ENCODE measurements around the gene OPRD1. TPM values are rescaled to one million over a fixed set of nuclear protein-coding genes. Genes with fewer than 3 reads are reported as not detected.

The OPRD1 gene
- total RNA-seq, 1 donor from 2014 or later: 0.09 TPM

GRCh38 chr1:28902738-28903137 is 90.8 kb downstream of the OPRD1 start:
- Mint-ChIP-seq H3K9me3 (no peaks in the 10 kb centered on the region), H3K36me3 (ENCODE audit: low read depth) (peaks cover 23% of the 10 kb centered on the region), H3K4me1 (peaks cover 19% of the 10 kb centered on the region), H3K27me3 (no peaks in the 10 kb centered on the region), H3K27ac (no peak overlapping the region), H3K4me3 (no peak overlapping the region)
- DNase-seq: no peak
- intact Hi-C loops (cut with micrococcal nuclease): no loop called here

GRCh38 chr1:28905921-28906666 is 94.1 kb downstream of the OPRD1 start:
- peaks cover 5% of the 10 kb centered on the region for H3K4me1 Mint-ChIP-seq
- no peak overlapping the region for H3K27ac Mint-ChIP-seq
- peaks cover 18% of the 10 kb centered on the region for H3K36me3 Mint-ChIP-seq (ENCODE audit: low read depth)
- H3K4me3 Mint-ChIP-seq: no peak overlapping the region
- intact Hi-C loops (cut with micrococcal nuclease): no loop called here
- no peaks in the 10 kb centered on the region for H3K27me3 Mint-ChIP-seq
- no peak for DNase-seq
- H3K9me3 Mint-ChIP-seq: no peaks in the 10 kb centered on the region

DNA sequence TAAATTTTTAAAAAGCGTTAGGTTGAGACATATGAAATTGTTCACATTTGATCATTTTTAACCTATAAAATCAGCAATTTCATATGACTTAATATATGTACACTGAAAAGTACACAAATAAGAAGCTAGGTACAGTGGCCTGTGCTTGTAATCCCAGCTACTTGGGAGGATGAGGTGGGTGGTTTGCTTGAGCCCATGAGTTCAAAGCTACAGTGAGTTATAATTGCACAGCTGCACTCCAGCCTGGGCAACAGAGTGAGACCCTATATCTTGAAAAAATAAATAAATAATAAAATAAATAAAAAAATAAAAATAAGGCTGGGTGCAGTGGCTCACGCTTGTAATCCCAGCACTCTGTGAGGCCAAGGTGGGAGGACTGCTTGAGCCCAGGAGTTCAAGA is 97.2 kb downstream of the OPRD1 start:
- H3K4me1 Mint-ChIP-seq: peaks cover 14% of the 10 kb centered on the region
- DNase-seq: no peak
- H3K36me3 Mint-ChIP-seq (ENCODE audit: low read depth): peaks cover 14% of the 10 kb centered on the region
- no peak overlapping the region for H3K27ac Mint-ChIP-seq
- no peaks in the 10 kb centered on the region for H3K27me3 Mint-ChIP-seq
- no peaks in the 10 kb centered on the region for H3K9me3 Mint-ChIP-seq
- intact Hi-C loops (cut with micrococcal nuclease): no loop called here
- no peak overlapping the region for H3K4me3 Mint-ChIP-seq

DNA sequence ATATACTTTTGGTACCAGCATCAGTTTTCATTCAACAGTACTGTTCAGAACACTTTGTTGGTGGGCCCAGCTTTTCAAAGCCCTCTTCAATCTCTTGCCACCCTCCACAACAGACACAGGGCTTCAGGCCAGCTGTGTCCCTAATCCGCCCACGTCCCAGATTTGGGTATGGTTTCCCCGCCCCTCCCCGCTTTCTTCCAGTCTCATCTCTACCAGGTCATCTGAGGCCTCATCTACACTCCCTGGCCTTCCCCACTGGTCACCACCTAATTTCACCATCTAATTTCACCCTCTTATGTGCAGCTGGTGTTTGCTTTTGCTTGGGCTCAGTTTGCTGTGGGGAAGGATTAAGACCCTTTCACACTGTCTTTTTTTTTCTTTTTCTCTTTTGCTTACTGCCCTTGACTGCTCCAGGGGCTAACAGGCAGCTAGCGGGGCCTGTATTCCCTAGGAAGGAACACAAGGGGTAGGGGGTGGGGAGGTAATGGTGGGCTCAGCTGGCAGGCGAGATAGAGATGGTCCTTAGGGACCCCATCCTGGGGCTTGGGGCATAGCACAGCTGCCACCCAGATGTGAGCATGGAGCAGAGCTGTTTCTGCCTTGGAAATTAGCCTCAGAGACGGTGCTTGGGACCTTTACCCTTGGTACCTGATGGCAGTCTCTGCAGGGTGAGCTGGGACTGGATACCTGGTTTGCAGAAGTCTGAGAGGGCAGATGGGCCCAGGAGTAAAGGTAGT is 98.6 kb downstream of the OPRD1 start:
- Mint-ChIP-seq H3K4me3 (no peak overlapping the region), H3K27ac (no peak overlapping the region), H3K9me3 (no peaks in the 10 kb centered on the region), H3K4me1 (peaks cover 20% of the 10 kb centered on the region), H3K27me3 (no peaks in the 10 kb centered on the region), H3K36me3 (ENCODE audit: low read depth) (peaks cover 9% of the 10 kb centered on the region)
- intact Hi-C loops (cut with micrococcal nuclease): no loop called here
- no peak for DNase-seq

DNA sequence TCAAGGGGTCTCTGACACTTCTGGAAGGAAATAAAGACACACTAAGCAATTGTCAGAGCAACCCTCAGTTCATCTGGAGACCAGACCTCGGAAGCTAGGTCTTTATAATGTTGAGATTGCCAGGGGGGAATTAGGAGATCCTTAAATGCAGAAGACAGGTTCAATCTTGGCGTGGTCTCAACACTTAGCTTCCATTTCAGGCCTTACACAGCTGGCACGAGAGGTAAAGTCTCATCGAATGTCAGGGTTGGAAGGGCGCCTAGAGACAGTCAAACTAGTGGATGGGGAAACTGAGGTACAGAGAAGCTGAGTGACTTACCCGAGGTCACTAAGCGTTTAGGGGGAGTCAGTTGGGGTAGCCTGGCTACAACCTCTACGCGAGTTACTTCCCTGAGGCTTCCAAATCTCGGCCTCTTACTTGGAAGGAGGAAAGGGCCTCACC is 101.8 kb downstream of the OPRD1 start:
- Mint-ChIP-seq H3K4me1 (peaks cover 42% of the 10 kb centered on the region), H3K27me3 (no peaks in the 10 kb centered on the region), H3K27ac (peak overlapping the region; percentile 89), H3K36me3 (ENCODE audit: low read depth) (peaks cover 14% of the 10 kb centered on the region), H3K4me3 (peak overlapping the region; percentile 98), H3K9me3 (no peaks in the 10 kb centered on the region)
- intact Hi-C loops (cut with micrococcal nuclease): loop anchor here (1.0 kb wide), 2 partner anchors 13 to 27 kb away; no protein-coding TSS in a partner anchor
- DNase-seq: no peak

DNA sequence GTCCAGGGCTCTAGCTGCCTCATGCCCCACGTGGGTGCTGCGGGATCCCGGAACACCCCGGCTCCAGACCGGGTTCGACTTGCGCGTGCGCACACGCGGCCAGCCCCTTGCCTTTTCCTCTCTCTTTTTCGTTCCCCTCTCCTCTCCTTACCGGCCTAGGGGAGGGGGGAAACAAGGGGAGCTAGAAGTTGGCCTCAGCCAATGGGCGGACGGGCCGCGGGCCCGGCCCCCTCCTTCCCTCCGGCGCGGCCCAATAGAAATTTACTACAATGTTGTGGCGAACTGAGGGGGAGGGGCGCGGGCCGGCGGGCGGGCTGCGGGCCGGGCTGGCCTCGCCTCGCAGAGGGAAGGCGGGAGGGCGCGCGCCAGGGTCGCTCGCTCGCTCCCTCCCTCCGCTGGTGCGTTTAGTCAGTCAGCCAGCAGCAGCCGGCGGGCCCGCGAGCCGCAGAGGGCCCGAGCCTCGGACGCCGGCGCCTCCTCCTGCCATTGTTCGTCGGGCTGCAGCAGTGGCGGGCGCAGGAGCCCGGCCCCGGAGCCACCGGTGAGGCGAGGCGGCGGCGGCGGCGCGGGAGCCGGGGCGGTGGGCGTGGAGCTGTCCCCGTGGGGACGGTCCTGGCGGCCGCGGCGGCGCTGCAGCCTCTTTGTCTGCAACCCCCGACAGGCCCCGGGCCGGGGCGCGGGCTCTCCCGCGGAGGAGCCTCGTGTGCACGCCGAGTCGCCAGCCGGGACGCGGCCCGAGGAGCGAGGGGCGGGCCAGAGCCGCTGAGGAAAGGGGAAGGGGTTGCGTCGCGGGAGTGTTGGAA is 102.5 kb downstream of the OPRD1 start, which contains the start of gene EPB41:
Gene EPB41 (plus strand): TSS at position 342 of the 803 bp plus-strand sequence. CDS start 72,869 bp downstream, outside the sequence.
- peak; percentile 98 for DNase-seq
- intact Hi-C loops (cut with micrococcal nuclease): loop anchor here (1.0 kb wide), 2 partner anchors 13 to 27 kb away; no protein-coding TSS in a partner anchor
- Mint-ChIP-seq H3K4me3 (peak within 1 kb of the TSS; percentile 98), H3K27me3 (no peaks in the 10 kb centered on the region), H3K36me3 (ENCODE audit: low read depth) (peaks cover 15% of the 10 kb centered on the region), H3K4me1 (peaks cover 43% of the 10 kb centered on the region), H3K27ac (peak within 1 kb of the TSS; percentile 97), H3K9me3 (no peaks in the 10 kb centered on the region)

- H3K27me3 Mint-ChIP-seq: no peaks in the 10 kb centered on the region
- H3K9me3 Mint-ChIP-seq: no peaks in the 10 kb centered on the region
- peaks cover 17% of the 10 kb centered on the region for H3K36me3 Mint-ChIP-seq (ENCODE audit: low read depth)
- H3K4me1 Mint-ChIP-seq: peaks cover 46% of the 10 kb centered on the region
- H3K27ac Mint-ChIP-seq: peak overlapping the region; percentile 97
- DNase-seq: peak; percentile 84
- H3K4me3 Mint-ChIP-seq: peak overlapping the region; percentile 98
- intact Hi-C loops (cut with micrococcal nuclease): no loop called here
These were observed 103.3 kb downstream of the OPRD1 start for GRCh38 chr1:28915031-28915895.

GRCh38 chr1:28917757-28918118 is 105.8 kb downstream of the OPRD1 start:
- peak overlapping the region; percentile 58 for H3K4me3 Mint-ChIP-seq
- intact Hi-C loops (cut with micrococcal nuclease): loop anchor here (1.0 kb wide), 1 partner anchor 45 kb away; no protein-coding TSS in a partner anchor

More at GRCh38 chr1:28917757-28918118, 105.8 kb downstream of the OPRD1 start:
- DNase-seq: no peak
- peak overlapping the region; percentile 41 for H3K27ac Mint-ChIP-seq
- H3K36me3 Mint-ChIP-seq (ENCODE audit: low read depth): peaks cover 16% of the 10 kb centered on the region
- H3K27me3 Mint-ChIP-seq: no peaks in the 10 kb centered on the region
- no peaks in the 10 kb centered on the region for H3K9me3 Mint-ChIP-seq
- H3K4me1 Mint-ChIP-seq: peaks cover 52% of the 10 kb centered on the region

Other genes starting within 250 kb of the OPRD1 start
- 0.09 TPM in 1 of 2 replicates, not detected in the other for gene RAB42, start 219.9 kb upstream of the OPRD1 start, total RNA-seq
- 31.7 and 33.8 TPM in 2 replicates for gene TAF12, start 169.1 kb upstream of the OPRD1 start, total RNA-seq
- gene RNU11, start 163.6 kb upstream of the OPRD1 start, total RNA-seq: not detected in 2 replicates
- gene GMEB1, start 143.4 kb upstream of the OPRD1 start, total RNA-seq: 26.1 and 26.3 TPM in 2 replicates
- gene YTHDF2, start 75.2 kb upstream of the OPRD1 start, total RNA-seq: 90.8 and 92.6 TPM in 2 replicates
- gene EPB41, start 102.4 kb downstream of the OPRD1 start, total RNA-seq: 79.1 and 79.7 TPM in 2 replicates

All from activated CD4-positive, alpha-beta T cell treated with anti-CD3 and anti-CD28 coated beads, Interleukin-2, amount 10 ng/mL, durations not matched to agents 24 days and 14 days (primary cell).